ENCODE results near the gene ADARB2.
"Not testable (repeated sequence)": the region's sequence is repeated elsewhere in the genome, so short reads cannot be mapped to it uniquely, and the experiment has no call there.

The ADARB2 gene

GRCh38 chr10:1432161-1432560, 305.2 kb downstream of the ADARB2 start:
- TF ChIP-seq CTCF (IDR thresholded peaks at IDR 0.05; ENCODE audit: insufficient read depth, low read length, missing control alignments), result no peak
- ChIA-PET CTCF (no interaction called here), POLR2A (no interaction called here)
- DNase-seq (ENCODE audit: low read depth, low spot score), result no peak
- H3K4me3 ChIP-seq (ENCODE audit: low read depth, low read length), result no peak overlapping the region

GRCh38 chr10:1431229-1431628, 306.1 kb downstream of the ADARB2 start:
- no peak for DNase-seq (ENCODE audit: low read depth, low spot score)
- no peak overlapping the region for H3K4me3 ChIP-seq (ENCODE audit: low read depth, low read length)
- POLR2A ChIA-PET, result no interaction called here
- CTCF ChIA-PET, result no interaction called here
- TF ChIP-seq CTCF (IDR thresholded peaks at IDR 0.05; ENCODE audit: insufficient read depth, low read length, missing control alignments), result no peak

GRCh38 chr10:1427521-1428186, 309.7 kb downstream of the ADARB2 start:
- POLR2A ChIA-PET; CTCF ChIA-PET; H3K4me3 ChIP-seq (ENCODE audit: low read depth, low read length); DNase-seq (ENCODE audit: low read depth, low spot score): not testable (repeated sequence)

GRCh38 chr10:1426786-1427185, 310.5 kb downstream of the ADARB2 start:
- TF ChIP-seq CTCF (IDR thresholded peaks at IDR 0.05; ENCODE audit: insufficient read depth, low read length, missing control alignments), result no peak
- H3K4me3 ChIP-seq (ENCODE audit: low read depth, low read length), result no peak overlapping the region
- ChIA-PET CTCF (no interaction called here), POLR2A (no interaction called here)
- DNase-seq (ENCODE audit: low read depth, low spot score), result no peak

GRCh38 chr10:1425879-1426278, 311.4 kb downstream of the ADARB2 start:
- POLR2A ChIA-PET, result no interaction called here
- no peak overlapping the region for H3K4me3 ChIP-seq (ENCODE audit: low read depth, low read length)
- no peak for DNase-seq (ENCODE audit: low read depth, low spot score)
- CTCF ChIA-PET, result no interaction called here
- TF ChIP-seq CTCF (IDR thresholded peaks at IDR 0.05; ENCODE audit: insufficient read depth, low read length, missing control alignments), result no peak

GRCh38 chr10:1424648-1425047, 312.7 kb downstream of the ADARB2 start:
- no peak overlapping the region for H3K4me3 ChIP-seq (ENCODE audit: low read depth, low read length)
- no peak for DNase-seq (ENCODE audit: low read depth, low spot score)
- ChIA-PET POLR2A (no interaction called here), CTCF (no interaction called here)
- TF ChIP-seq CTCF (IDR thresholded peaks at IDR 0.05; ENCODE audit: insufficient read depth, low read length, missing control alignments), result no peak

- DNase-seq (ENCODE audit: low read depth, low spot score), result no peak
- ChIA-PET POLR2A (no interaction called here), CTCF (no interaction called here)
- TF ChIP-seq CTCF (IDR thresholded peaks at IDR 0.05; ENCODE audit: insufficient read depth, low read length, missing control alignments), result no peak
- H3K4me3 ChIP-seq (ENCODE audit: low read depth, low read length), result no peak overlapping the region
Measured at GRCh38 chr10:1423676-1424253, 313.6 kb downstream of the ADARB2 start.

Measured in AG04449 (cell line).